Measurements from ENCODE around the gene CLSTN1. TPM values are rescaled to one million over a fixed set of nuclear protein-coding genes. Genes with fewer than 3 reads are reported as not detected.

The CLSTN1 gene
- polyA plus RNA-seq, 1 of the 3 experiments (the other 2 are of a cell fraction): 59.6 TPM

- TF ChIP-seq SIN3A (IDR thresholded peaks at IDR 0.05; ENCODE audit: borderline replicate concordance, low read depth, low read length): no peak
- TF ChIP-seq SMC3 (IDR thresholded peaks at IDR 0.05; ENCODE audit: low read depth, low read length): no peak
- TF ChIP-seq ZBTB33 (IDR thresholded peaks at IDR 0.05; ENCODE audit: borderline replicate concordance, low read depth): no peak
Measured at GRCh38 chr1:9847269-9847668, 23.5 kb upstream of the CLSTN1 start (continued).

- Histone ChIP-seq H3K36me3 (replicated peaks in 1 of 2; ENCODE audit: control insufficient read depth in 1 of 2, insufficient read depth in 2 of 2, low read length in 1 of 2) (peaks cover 0 to 2% of the 10 kb centered on the region in 2 experiments), H3K9ac (no peak overlapping the region), H3K9me3 (no peaks in the 10 kb centered on the region), H3K4me3 (ENCODE audit: low read depth in 2 of 2, low read length in 1 of 2) (no peak overlapping the region), H3F3A (replicated peaks; ENCODE audit: insufficient read depth) (no peaks in the 10 kb centered on the region), H3K9me2 (no peaks in the 10 kb centered on the region), H3K27ac (ENCODE audit: low read depth in 2 of 2, low read length in 1 of 2) (no peak overlapping the region), H3K4me2 (no peak overlapping the region), H3K79me2 (ENCODE audit: insufficient read depth) (no peaks in the 10 kb centered on the region), H3K27me3 (ENCODE audit: insufficient read depth) (no peaks in the 10 kb centered on the region), H2AFZ (ENCODE audit: low read depth) (no peak overlapping the region), H3K4me1 (ENCODE audit: control insufficient read depth in 1 of 2, insufficient read depth in 2 of 2, low read depth in 1 of 2, low read length in 1 of 2) (peaks cover 0 to 13% of the 10 kb centered on the region in 2 experiments; a peak in 1 of 4 replicates), H4K20me1 (ENCODE audit: insufficient read depth) (no peaks in the 10 kb centered on the region)
- CTCF ChIA-PET: no interaction called here
- 94% methylated on average over 7 of the region's 17 CpGs for WGBS (ENCODE audit: low lambda C conversion rate)
- POLR2A ChIA-PET: interaction anchor here (0.6 kb wide), 1 partner anchor 119 kb away, joined by 4 read pairs; no protein-coding TSS in a partner anchor
- no peak for TF ChIP-seq CHD2 (IDR thresholded peaks at IDR 0.05; ENCODE audit: low read length, partially characterized antibody)
- TF ChIP-seq JUND (IDR thresholded peaks at IDR 0.05): no peak
- TF ChIP-seq TAF1 (IDR thresholded peaks at IDR 0.05; ENCODE audit: borderline replicate concordance, low read depth, low read length): no peak
- no peak for TF ChIP-seq FOXJ3 (CRISPR knock-in tag; IDR thresholded peaks at IDR 0.05)
- no peak for TF ChIP-seq YY1 (IDR thresholded peaks at IDR 0.05; ENCODE audit: low read depth)
- TF ChIP-seq FOSL2 (IDR thresholded peaks at IDR 0.05; ENCODE audit: borderline replicate concordance, low read depth): no peak
- TF ChIP-seq USF2 (IDR thresholded peaks at IDR 0.05; ENCODE audit: borderline replicate concordance, low read depth, low read length): no peak
- no peak for TF ChIP-seq POLR2AphosphoS5 (IDR thresholded peaks at IDR 0.05; ENCODE audit: low read depth, low read length)
- TF ChIP-seq REST (IDR thresholded peaks at IDR 0.05; ENCODE audit: low read depth, low read length): no peak
- no peak for TF ChIP-seq SMC3 (IDR thresholded peaks at IDR 0.05; ENCODE audit: low read depth, low read length)
- DNase-seq: no peak
Measured at GRCh38 chr1:9846611-9847171, 22.9 kb upstream of the CLSTN1 start.

All from SK-N-SH (cell line).